Skin of body (tissue), 2 donors: Measurements from ENCODE around the gene USP17L20. TPM values are rescaled to one million over a fixed set of nuclear protein-coding genes. Genes with fewer than 3 reads are reported as not detected.
"Not testable (repeated sequence)": the region's sequence is repeated elsewhere in the genome, so short reads cannot be mapped to it uniquely, and the experiment has no call there.

Experiments
- DNase-seq: peaks from one replicate; lab custom pipeline; 2025; lab: John Stamatoyannopoulos, UW
- total RNA-seq: library from RNA; depleted of rRNA; stranded (reverse); fragments of >200 nt; gene quantifications from one replicate; pipeline ENCODE4 v1.2.3, GENCODE V29; 2014

USP17L20 gene, protein sequence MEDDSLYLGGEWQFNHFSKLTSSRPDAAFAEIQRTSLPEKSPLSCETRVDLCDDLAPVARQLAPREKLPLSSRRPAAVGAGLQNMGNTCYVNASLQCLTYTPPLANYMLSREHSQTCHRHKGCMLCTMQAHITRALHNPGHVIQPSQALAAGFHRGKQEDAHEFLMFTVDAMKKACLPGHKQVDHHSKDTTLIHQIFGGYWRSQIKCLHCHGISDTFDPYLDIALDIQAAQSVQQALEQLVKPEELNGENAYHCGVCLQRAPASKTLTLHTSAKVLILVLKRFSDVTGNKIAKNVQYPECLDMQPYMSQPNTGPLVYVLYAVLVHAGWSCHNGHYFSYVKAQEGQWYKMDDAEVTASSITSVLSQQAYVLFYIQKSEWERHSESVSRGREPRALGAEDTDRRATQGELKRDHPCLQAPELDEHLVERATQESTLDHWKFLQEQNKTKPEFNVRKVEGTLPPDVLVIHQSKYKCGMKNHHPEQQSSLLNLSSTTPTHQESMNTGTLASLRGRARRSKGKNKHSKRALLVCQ
- total RNA-seq, result not detected

DNA sequence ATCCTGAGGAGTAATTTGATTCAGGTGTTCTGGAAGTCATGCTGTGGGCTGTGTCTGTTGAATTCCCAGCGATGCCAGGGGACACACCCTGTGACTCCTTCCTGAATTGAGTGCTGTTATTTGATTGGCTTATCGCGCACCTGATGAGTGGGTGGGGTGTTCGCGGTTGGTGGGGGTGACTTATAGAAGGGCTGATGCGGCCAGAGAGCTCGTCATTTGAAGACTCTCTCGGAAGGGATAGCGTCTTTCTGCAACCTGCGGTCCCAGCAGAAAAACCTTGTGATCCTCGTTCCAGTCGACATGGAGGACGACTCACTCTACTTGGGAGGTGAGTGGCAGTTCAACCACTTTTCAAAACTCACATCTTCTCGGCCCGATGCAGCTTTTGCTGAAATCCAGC, at the start of gene USP17L20:
TSS of gene USP17L20 (plus strand) at position 301 of the 400 bp plus-strand sequence. CDS start at position 301, 0 bp downstream.
- DNase-seq, result not testable (repeated sequence)

- DNase-seq, result not testable (repeated sequence)
Observed at GRCh38 chr4:9210357-9210756, 47.6 kb upstream of the USP17L20 start, which contains the start of gene USP17L10. Gene USP17L10 (plus strand): TSS chr4:9210657. CDS start chr4:9210657, 0 bp downstream.

DNA sequence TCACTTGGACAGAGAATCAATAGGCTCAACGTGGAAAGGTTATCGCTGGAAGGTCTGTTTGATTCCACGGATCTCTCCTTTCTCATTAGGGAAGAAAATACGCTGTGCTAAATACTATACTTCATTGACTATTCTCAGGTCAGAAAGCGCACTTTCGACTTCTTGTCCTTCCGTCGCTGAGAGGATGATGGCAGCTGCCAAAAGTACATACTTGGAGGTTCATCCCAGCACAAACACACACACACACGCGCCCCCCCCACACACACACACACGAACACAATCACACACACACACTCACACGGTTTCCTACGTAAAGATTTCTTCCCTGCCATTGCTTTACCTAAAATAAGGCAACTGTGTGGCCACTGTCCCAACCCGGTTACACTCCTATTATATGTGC, 43.2 kb upstream of the USP17L20 start:
- DNase-seq, result not testable (repeated sequence)

DNA sequence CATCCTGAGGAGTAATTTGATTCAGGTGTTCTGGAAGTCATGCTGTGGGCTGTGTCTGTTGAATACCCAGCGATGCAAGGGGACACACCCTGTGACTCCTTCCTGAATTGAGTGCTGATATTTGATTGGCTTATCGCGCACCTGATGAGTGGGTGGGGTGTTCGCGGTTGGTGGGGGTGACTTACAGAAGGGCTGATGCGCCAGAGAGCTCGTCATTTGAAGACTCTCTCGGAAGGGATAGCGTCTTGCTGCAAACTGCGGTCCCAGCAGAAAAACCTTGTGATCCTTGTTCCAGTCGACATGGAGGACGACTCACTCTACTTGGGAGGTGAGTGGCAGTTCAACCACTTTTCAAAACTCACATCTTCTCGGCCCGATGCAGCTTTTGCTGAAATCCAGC, 42.8 kb upstream of the USP17L20 start, which contains the start of gene USP17L11:
TSS of gene USP17L11 (plus strand) at position 301 of the 400 bp plus-strand sequence. CDS start at position 301, 0 bp downstream.
- DNase-seq, result not testable (repeated sequence)

GRCh38 chr4:9219852-9220251, 38.1 kb upstream of the USP17L20 start, which contains the start of gene USP17L12:
Gene USP17L12 (plus strand): TSS chr4:9220152. CDS start chr4:9220152, 0 bp downstream.
- not testable (repeated sequence) for DNase-seq

DNA sequence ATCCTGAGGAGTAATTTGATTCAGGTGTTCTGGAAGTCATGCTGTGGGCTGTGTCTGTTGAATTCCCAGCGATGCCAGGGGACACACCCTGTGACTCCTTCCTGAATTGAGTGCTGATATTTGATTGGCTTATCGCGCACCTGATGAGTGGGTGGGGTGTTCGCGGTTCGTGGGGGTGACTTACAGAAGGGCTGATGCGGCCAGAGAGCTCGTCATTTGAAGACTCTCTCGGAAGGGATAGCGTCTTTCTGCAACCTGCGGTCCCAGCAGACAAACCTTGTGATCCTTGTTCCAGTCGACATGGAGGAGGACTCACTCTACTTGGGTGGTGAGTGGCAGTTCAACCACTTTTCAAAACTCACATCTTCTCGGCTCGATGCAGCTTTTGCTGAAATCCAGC, 33.3 kb upstream of the USP17L20 start, which contains the start of gene USP17L13:
TSS of gene USP17L13 (plus strand) at position 301 of the 400 bp plus-strand sequence. CDS start at position 301, 0 bp downstream.
- not testable (repeated sequence) for DNase-seq

GRCh38 chr4:9230249-9230648, 27.7 kb upstream of the USP17L20 start:
- DNase-seq, result not testable (repeated sequence)

GRCh38 chr4:9234085-9234484, 23.8 kb upstream of the USP17L20 start, which contains the start of gene USP17L15:
Gene USP17L15 (plus strand): TSS chr4:9234385. CDS start chr4:9234385, 0 bp downstream.
- not testable (repeated sequence) for DNase-seq

DNA sequence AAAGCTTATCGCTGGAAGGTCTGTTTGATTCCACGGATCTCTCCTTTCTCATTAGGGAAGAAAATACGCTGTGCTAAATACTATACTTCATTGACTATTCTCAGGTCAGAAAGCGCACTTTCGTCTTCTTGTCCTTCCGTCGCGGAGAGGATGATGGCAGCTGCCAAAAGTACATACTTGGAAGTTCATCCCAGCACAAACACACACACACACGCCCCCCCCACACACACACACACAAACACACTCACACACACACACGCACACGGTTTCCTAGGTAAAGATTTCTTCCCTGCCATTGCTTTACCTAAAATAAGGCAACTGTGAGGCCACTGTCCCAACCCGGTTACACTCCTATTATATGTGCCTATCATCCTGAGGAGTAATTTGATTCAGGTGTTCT, 19.5 kb upstream of the USP17L20 start:
- DNase-seq, result not testable (repeated sequence)

DNA sequence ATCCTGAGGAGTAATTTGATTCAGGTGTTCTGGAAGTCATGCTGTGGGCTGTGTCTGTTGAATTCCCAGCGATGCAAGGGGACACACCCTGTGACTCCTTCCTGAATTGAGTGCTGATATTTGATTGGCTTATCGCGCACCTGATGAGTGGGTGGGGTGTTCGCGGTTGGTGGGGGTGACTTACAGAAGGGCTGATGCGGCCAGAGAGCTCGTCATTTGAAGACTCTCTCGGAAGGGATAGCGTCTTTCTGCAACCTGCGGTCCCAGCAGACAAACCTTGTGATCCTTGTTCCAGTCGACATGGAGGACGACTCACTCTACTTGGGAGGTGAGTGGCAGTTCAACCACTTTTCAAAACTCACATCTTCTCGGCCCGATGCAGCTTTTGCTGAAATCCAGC, 14.3 kb upstream of the USP17L20 start, which contains the start of gene USP17L17:
TSS of gene USP17L17 (plus strand) at position 301 of the 400 bp plus-strand sequence. CDS start at position 301, 0 bp downstream.
- not testable (repeated sequence) for DNase-seq

DNA sequence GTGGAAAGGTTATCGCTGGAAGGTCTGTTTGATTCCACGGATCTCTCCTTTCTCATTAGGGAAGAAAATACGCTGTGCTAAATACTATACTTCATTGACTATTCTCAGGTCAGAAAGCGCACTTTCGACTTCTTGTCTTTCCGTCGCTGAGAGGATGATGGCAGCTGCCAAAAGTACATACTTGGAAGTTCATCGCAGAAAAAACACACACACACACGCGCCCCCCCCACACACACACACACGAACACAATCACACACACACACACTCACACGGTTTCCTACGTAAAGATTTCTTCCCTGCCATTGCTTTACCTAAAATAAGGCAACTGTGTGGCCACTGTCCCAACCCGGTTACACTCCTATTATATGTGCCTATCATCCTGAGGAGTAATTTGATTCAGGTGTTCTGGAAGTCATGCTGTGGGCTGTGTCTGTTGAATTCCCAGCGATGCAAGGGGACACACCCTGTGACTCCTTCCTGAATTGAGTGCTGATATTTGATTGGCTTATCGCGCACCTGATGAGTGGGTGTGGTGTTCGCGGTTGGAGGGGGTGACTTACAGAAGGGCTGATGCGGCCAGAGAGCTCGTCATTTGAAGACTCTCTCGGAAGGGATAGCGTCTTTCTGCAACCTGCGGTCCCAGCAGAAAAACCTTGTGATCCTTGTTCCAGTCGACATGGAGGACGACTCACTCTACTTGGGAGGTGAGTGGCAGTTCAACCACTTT, 9.8 kb upstream of the USP17L20 start, which contains the start of gene USP17L18:
TSS of gene USP17L18 (plus strand) at position 678 of the 728 bp plus-strand sequence. CDS start at position 678, 0 bp downstream.
- not testable (repeated sequence) for DNase-seq

- not testable (repeated sequence) for DNase-seq
Observed at GRCh38 chr4:9253078-9253477, 4.8 kb upstream of the USP17L20 start, which contains the start of gene USP17L19. Gene USP17L19 (plus strand): TSS chr4:9253378. CDS start chr4:9253378, 0 bp downstream.

DNA sequence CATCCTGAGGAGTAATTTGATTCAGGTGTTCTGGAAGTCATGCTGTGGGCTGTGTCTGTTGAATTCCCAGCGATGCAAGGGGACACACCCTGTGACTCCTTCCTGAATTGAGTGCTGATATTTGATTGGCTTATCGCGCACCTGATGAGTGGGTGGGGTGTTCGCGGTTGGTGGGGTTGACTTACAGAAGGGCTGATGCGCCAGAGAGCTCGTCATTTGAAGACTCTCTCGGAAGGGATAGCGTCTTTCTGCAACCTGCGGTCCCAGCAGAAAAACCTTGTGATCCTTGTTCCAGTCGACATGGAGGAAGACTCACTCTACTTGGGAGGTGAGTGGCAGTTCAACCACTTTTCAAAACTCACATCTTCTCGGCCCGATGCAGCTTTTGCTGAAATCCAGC, 4.6 kb downstream of the USP17L20 start, which contains the start of gene USP17L21:
TSS of gene USP17L21 (plus strand) at position 301 of the 400 bp plus-strand sequence. CDS start at position 301, 0 bp downstream.
- not testable (repeated sequence) for DNase-seq

GRCh38 chr4:9267319-9267718, 9.4 kb downstream of the USP17L20 start, which contains the start of gene USP17L22:
Gene USP17L22 (plus strand): TSS chr4:9267619. CDS start chr4:9267619, 0 bp downstream.
- not testable (repeated sequence) for DNase-seq

GRCh38 chr4:9271719-9272118, 13.8 kb downstream of the USP17L20 start:
- DNase-seq, result not testable (repeated sequence)

Other genes starting within 250 kb of the USP17L20 start
- gene FAM90A26, start 87.7 kb upstream of the USP17L20 start, total RNA-seq, result not detected
- not detected for gene USP17L10, start 47.5 kb upstream of the USP17L20 start, total RNA-seq
- gene USP17L11, start 42.7 kb upstream of the USP17L20 start, total RNA-seq, result not detected
- gene USP17L12, start 38.0 kb upstream of the USP17L20 start, total RNA-seq, result not detected
- gene USP17L13, start 33.2 kb upstream of the USP17L20 start, total RNA-seq, result not detected
- gene USP17L15, start 23.7 kb upstream of the USP17L20 start, total RNA-seq, result not detected
- gene USP17L17, start 14.2 kb upstream of the USP17L20 start, total RNA-seq, result not detected
- gene USP17L18, start 9.5 kb upstream of the USP17L20 start, total RNA-seq, result not detected
- not detected for gene USP17L19, start 4.7 kb upstream of the USP17L20 start, total RNA-seq
- not detected for gene USP17L21, start 4.7 kb downstream of the USP17L20 start, total RNA-seq
- gene USP17L22, start 9.5 kb downstream of the USP17L20 start, total RNA-seq, result not detected
- gene USP17L24, start 67.0 kb downstream of the USP17L20 start, total RNA-seq, result not detected
- not detected for gene USP17L25, start 71.8 kb downstream of the USP17L20 start, total RNA-seq
- gene USP17L26, start 76.5 kb downstream of the USP17L20 start, total RNA-seq, result not detected
- not detected for gene USP17L5, start 81.3 kb downstream of the USP17L20 start, total RNA-seq
- gene USP17L27, start 86.0 kb downstream of the USP17L20 start, total RNA-seq, result not detected
- not detected for gene USP17L28, start 90.8 kb downstream of the USP17L20 start, total RNA-seq
- gene USP17L29, start 95.5 kb downstream of the USP17L20 start, total RNA-seq, result not detected
- not detected for gene USP17L30, start 105.0 kb downstream of the USP17L20 start, total RNA-seq
- gene DEFB131A, start 186.3 kb downstream of the USP17L20 start, total RNA-seq, result not detected